Spleen (tissue), 7 donors: Measurements from ENCODE around the gene RYR1.
"Not testable (repeated sequence)": the region's sequence is repeated elsewhere in the genome, so short reads cannot be mapped to it uniquely, and the experiment has no call there.

Experiments
- CTCF ChIP-seq, 11 experiments: fragments of 200-600 bp in 7 of 11; fragments of 450-650 bp in 4 of 11; sonication (generic) in 4 of 11; IDR thresholded peaks in 8 of 11; conservative IDR thresholded peaks in 3 of 11; 1 replicate in 7 of 11; 2 replicates in 4 of 11; pipeline versions ENCODE4 v1.4.0 to v1.8.0; 2016 to 2021; ENCODE audit warnings: antibody characterized with exemption in 11 of 11, inconsistent platforms in 4 of 11, mild to moderate bottlenecking in 1 of 11
- POLR2A ChIP-seq, 3 donors: fragments of 450-650 bp; IDR thresholded peaks; one replicate each; pipeline ENCODE4 v1.5.1; 2017; ENCODE audit warnings: antibody characterized with exemption in 3 of 3, mild to moderate bottlenecking in 1 of 3
- POLR2AphosphoS5 ChIP-seq, 3 donors: sonication (generic); formaldehyde crosslinking; IDR thresholded peaks; one replicate each; pipeline ENCODE4 v1.5.1; 2017; ENCODE audit warnings: antibody characterized with exemption in 3 of 3
- donor health status: DM: no; HTN: no; CAD: no; lungs with moderate emphysema.
- donor health status: DM: no; HTN: no; CAD: no.
- donor health status: DM: no; HTN: no; CAD: no.

- TF ChIP-seq POLR2A (IDR thresholded peaks at IDR 0.05); CTCF (IDR thresholded peaks at IDR 0.05 in 8 of 11, conservative IDR thresholded peaks at IDR 0.05 in 3 of 11); POLR2AphosphoS5 (IDR thresholded peaks at IDR 0.05): not testable (repeated sequence)
Measured at GRCh38 chr19:38579304-38579703, 145.8 kb downstream of the RYR1 start.
